Measurements from ENCODE around the gene PDCD4. TPM values are rescaled to one million over a fixed set of nuclear protein-coding genes. Genes with fewer than 3 reads are reported as not detected.

The PDCD4 gene
- total RNA-seq = 100 to 1,000 TPM; 236 to 237 TPM

GRCh38 chr10:110871298-110872084 is at the start of gene PDCD4:
Gene PDCD4, plus strand, starts transcription at chr10:110871928. Its CDS starts 4,100 bp downstream, at chr10:110876028.
- H3K4me1 Mint-ChIP-seq = peaks cover 66% of the 10 kb centered on the region
- H3K9me3 Mint-ChIP-seq = no peaks in the 10 kb centered on the region
- peak within 1 kb of the TSS; percentile 97 for H3K27ac Mint-ChIP-seq
- peak; percentile 79 for ATAC-seq (ENCODE audit: low read depth)
- POLR2A ChIA-PET = interaction anchor here (0.6 to 1.3 kb wide), 13 partner anchors 11 to 306 kb away, joined by 3 to 53 read pairs (median 4); partner anchors contain the start of genes BBIP1 and SHOC2
- peak within 1 kb of the TSS; percentile 98 for H3K4me3 Mint-ChIP-seq
- peak; percentile 93 for DNase-seq
- no peaks in the 10 kb centered on the region for H3K27me3 Mint-ChIP-seq
- peaks cover 17% of the 10 kb centered on the region for H3K36me3 Mint-ChIP-seq

DNA sequence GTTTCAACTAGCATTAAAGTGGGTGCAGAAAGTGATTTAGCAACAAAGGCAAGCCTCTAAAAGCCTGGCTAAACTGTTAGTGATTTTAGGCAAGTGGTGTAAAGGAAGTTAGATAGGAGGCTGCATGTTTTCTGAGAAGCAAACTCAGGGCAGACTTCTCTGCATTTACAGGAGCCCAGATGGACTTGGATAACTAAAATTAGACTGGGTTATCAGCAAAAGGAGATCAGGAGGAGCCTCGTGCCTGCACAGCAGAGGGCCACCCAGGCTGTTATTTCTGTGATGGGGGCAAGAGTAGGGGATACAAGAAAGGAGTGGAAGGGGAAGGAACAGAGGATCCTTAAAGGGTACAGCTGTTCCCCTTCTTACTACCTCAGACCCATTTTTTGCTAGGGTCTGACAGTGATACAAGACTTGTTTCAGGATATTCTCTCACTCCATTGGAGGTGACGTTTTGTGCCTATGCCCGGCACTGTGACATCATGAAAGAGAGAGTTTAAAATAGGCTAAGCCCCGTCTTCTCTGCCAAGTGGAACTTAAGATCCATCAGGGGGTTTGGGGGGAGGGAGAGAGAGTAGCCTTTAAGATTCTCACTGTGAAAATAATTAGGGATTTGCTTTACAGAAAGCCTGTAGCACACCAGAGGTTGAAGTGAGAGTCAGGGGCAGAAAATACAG is 49.6 kb upstream of the PDCD4 start:
- Mint-ChIP-seq H3K36me3 (peaks cover 1% of the 10 kb centered on the region), H3K27me3 (no peaks in the 10 kb centered on the region), H3K4me3 (no peak overlapping the region), H3K27ac (peak overlapping the region; percentile 36), H3K4me1 (peaks cover 11% of the 10 kb centered on the region), H3K9me3 (no peaks in the 10 kb centered on the region)
- ATAC-seq (ENCODE audit: low read depth) (no peak), DNase-seq (no peak)
- POLR2A ChIA-PET = interaction anchor here (1.5 kb wide), 1 partner anchor 42 kb away, joined by 5 read pairs; no protein-coding TSS in a partner anchor

GRCh38 chr10:110822712-110823311 is 48.9 kb upstream of the PDCD4 start:
- H3K27ac Mint-ChIP-seq = no peak overlapping the region
- POLR2A ChIA-PET = interaction anchor here (1.5 kb wide), 1 partner anchor 42 kb away, joined by 5 read pairs; no protein-coding TSS in a partner anchor
- peaks cover 5% of the 10 kb centered on the region for H3K4me1 Mint-ChIP-seq
- no peak overlapping the region for H3K4me3 Mint-ChIP-seq
- H3K36me3 Mint-ChIP-seq = no peaks in the 10 kb centered on the region
- no peak for ATAC-seq (ENCODE audit: low read depth)
- no peaks in the 10 kb centered on the region for H3K9me3 Mint-ChIP-seq
- H3K27me3 Mint-ChIP-seq = no peaks in the 10 kb centered on the region
- no peak for DNase-seq

DNA sequence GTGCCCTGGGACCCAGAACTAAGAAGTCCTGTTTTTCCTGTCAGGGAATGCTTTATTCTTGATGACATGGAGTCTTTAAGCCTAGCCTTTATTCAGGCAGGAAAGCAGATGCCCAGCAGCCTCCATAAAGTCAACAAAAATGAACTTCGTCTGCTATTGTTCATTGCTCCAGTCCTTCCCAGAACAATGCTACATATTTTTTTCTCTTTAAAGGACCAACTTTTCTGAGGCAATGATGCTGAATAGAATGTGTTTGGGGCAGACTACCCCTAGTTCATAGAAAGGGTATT is 47.6 kb upstream of the PDCD4 start:
- DNase-seq (no peak), ATAC-seq (ENCODE audit: low read depth) (no peak)
- Mint-ChIP-seq H3K4me3 (no peak overlapping the region), H3K27me3 (no peaks in the 10 kb centered on the region), H3K9me3 (no peaks in the 10 kb centered on the region), H3K4me1 (peaks cover 5% of the 10 kb centered on the region), H3K27ac (no peak overlapping the region), H3K36me3 (no peaks in the 10 kb centered on the region)
- POLR2A ChIA-PET = no interaction called here

DNA sequence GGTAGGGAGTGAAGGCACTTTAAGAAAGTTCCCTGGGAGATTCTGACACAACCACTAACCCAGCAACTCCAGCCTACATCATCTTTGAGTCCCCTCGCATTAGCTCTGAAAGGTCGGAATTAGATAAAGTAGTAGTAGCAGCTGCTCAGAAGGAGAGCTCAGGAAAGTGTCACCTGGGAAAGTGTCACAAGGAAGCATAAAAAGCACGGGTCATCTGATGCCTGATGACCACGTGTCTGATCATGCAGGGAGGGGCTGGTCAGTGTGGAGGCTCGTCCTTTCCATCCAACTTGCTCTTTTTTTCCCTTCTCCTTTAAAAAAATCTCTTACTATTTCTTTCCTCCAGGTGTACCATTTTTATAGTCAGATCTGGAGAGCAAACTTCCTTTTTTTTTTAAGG is 47.1 kb upstream of the PDCD4 start:
- no peak overlapping the region for H3K27ac Mint-ChIP-seq
- H3K36me3 Mint-ChIP-seq = no peaks in the 10 kb centered on the region
- DNase-seq = no peak
- peaks cover 5% of the 10 kb centered on the region for H3K4me1 Mint-ChIP-seq
- H3K27me3 Mint-ChIP-seq = no peaks in the 10 kb centered on the region
- no peaks in the 10 kb centered on the region for H3K9me3 Mint-ChIP-seq
- ATAC-seq (ENCODE audit: low read depth) = no peak
- no peak overlapping the region for H3K4me3 Mint-ChIP-seq
- POLR2A ChIA-PET = no interaction called here

- Mint-ChIP-seq H3K4me3 (no peak overlapping the region), H3K27me3 (no peaks in the 10 kb centered on the region), H3K27ac (no peak overlapping the region), H3K36me3 (no peaks in the 10 kb centered on the region), H3K4me1 (peaks cover 5% of the 10 kb centered on the region), H3K9me3 (no peaks in the 10 kb centered on the region)
- POLR2A ChIA-PET = no interaction called here
- ATAC-seq (ENCODE audit: low read depth) (no peak), DNase-seq (no peak)
Observed at GRCh38 chr10:110825508-110825907, 46.2 kb upstream of the PDCD4 start.

DNA sequence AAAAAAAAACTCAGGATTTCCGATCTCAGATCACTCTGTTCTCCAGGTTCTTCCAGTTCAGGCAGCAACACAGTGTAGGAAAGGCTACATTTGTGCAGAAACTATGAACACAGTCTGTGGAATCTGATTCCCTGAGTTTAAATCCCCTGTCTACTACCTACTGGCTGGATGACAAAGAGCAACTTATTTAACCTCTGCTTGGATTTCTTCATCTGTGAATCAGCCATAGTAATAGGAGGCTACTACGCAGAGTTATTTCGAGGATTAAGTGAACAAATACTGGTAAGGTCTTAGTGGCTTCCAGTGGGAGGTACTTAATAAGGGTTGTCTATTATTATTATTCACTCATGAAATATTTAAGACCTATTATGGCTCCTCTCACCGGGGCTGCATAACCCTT is 44.3 kb upstream of the PDCD4 start:
- POLR2A ChIA-PET = no interaction called here
- ATAC-seq (ENCODE audit: low read depth) (no peak), DNase-seq (no peak)
- Mint-ChIP-seq H3K36me3 (no peaks in the 10 kb centered on the region), H3K4me3 (no peak overlapping the region), H3K9me3 (no peaks in the 10 kb centered on the region), H3K27me3 (no peaks in the 10 kb centered on the region), H3K27ac (no peak overlapping the region), H3K4me1 (no peaks in the 10 kb centered on the region)

- Mint-ChIP-seq H3K27me3 (no peaks in the 10 kb centered on the region), H3K27ac (no peak overlapping the region), H3K36me3 (no peaks in the 10 kb centered on the region), H3K4me3 (no peak overlapping the region), H3K4me1 (no peaks in the 10 kb centered on the region), H3K9me3 (no peaks in the 10 kb centered on the region)
- POLR2A ChIA-PET = no interaction called here
- no peak for DNase-seq
- ATAC-seq (ENCODE audit: low read depth) = no peak
Observed at GRCh38 chr10:110827875-110828274, 43.9 kb upstream of the PDCD4 start.

DNA sequence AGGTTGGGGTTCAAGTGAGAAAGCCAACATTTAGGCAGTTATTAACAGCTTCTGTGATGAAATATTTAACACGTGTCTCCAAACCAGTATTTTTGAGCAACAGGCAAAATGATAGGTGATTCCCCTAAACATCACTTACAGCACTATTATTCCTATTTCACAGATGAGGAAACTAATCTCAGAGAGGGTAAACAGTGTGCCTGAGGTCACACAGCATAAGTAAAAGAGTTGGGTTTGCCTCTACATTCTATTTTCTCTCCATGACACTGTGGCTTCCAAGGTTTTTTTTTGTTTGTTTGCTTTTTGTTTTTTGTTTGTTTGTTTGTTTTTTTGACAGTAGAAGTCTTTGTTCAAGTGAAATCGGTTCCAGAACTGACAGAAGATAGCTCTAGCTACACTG is 43.2 kb upstream of the PDCD4 start:
- Mint-ChIP-seq H3K27ac (no peak overlapping the region), H3K27me3 (no peaks in the 10 kb centered on the region)

DNA sequence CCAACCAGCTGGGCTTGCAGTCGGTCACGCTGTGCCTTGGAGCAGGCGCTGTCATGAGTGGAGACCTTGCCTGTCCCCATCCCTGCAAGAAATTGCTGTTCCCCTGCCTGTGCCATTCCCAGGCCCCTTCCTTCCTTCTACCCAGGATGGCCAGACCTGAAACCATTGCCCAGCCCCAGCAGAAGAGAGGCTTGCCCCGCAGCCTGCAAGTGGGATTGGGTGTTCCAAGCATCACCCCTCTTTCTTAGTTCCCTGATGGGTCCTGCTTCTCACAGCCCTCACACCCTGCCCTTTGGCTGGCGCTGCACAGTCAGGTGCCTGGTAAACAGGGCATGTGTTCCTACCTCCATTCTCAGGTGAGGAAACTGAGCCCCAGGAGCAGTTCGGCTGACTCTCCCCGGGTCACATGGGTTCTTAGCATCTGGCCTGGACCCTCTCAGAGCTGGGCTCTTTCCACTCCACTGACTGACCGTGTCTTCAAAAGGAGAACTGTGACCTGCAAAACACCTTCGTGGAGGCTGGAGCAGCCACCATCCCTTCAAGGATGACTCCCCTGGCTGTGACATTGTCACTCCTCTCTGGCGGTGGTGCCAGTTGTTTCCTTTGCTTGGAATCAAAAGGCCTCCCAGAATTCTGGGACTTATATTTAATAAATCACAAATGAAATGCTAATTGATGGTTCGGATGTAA is 41.9 kb upstream of the PDCD4 start:
- Mint-ChIP-seq H3K27ac (no peak overlapping the region), H3K9me3 (no peaks in the 10 kb centered on the region), H3K4me3 (no peak overlapping the region), H3K4me1 (peaks cover 9% of the 10 kb centered on the region), H3K27me3 (no peaks in the 10 kb centered on the region), H3K36me3 (no peaks in the 10 kb centered on the region)
- DNase-seq (no peak), ATAC-seq (ENCODE audit: low read depth) (no peak)
- POLR2A ChIA-PET = no interaction called here

More for the DNA sequence above, 43.2 kb upstream of the PDCD4 start:
- peaks cover 2% of the 10 kb centered on the region for H3K4me1 Mint-ChIP-seq
- no peak overlapping the region for H3K4me3 Mint-ChIP-seq
- H3K36me3 Mint-ChIP-seq = no peaks in the 10 kb centered on the region
- ATAC-seq (ENCODE audit: low read depth) (no peak), DNase-seq (no peak)
- POLR2A ChIA-PET = no interaction called here
- no peaks in the 10 kb centered on the region for H3K9me3 Mint-ChIP-seq

DNA sequence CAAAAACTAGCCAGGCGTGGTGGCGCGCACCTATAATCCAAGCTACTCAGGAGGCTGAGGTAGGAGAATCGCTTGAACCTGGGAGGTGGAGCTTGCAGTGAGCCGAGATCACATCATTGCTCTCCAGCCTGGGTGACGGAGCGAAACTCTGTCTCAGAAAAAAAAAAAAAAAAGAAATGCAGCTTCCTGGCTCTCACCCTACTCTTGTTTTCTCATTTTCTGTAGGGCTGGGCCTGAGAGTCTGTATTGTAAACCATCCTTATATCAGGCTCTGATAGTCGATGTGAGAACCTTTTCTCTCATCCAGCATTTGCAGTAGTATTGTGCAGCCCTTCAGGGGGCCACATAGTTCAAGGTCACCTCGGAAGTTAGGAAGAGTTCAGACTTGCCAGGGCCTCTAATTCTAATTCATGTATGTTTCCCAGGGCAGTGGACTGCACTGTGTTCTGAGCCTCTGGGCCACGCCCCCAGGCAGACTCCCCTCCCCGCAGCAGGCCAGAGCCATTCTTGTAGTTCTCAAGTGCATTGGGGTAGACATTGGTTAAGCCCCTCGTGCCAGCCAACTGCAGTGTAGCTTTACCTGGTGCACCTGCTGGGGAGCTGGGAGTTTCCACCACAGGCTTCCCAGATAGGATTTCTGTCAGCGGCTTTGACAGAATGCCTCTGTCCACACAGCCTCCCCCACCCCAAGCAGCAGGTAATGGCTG is 38.3 kb upstream of the PDCD4 start:
- Mint-ChIP-seq H3K4me3 (no peak overlapping the region), H3K9me3 (no peaks in the 10 kb centered on the region), H3K36me3 (no peaks in the 10 kb centered on the region), H3K27me3 (no peaks in the 10 kb centered on the region), H3K27ac (peak overlapping the region; percentile 21), H3K4me1 (peaks cover 17% of the 10 kb centered on the region)
- POLR2A ChIA-PET = interaction anchor here (1.0 kb wide), 1 partner anchor 30 kb away, joined by 5 read pairs; no protein-coding TSS in a partner anchor
- DNase-seq (no peak), ATAC-seq (ENCODE audit: low read depth) (no peak)

GRCh38 chr10:110833941-110834628 is 37.6 kb upstream of the PDCD4 start:
- Mint-ChIP-seq H3K9me3 (no peaks in the 10 kb centered on the region), H3K27me3 (no peaks in the 10 kb centered on the region), H3K4me1 (peaks cover 17% of the 10 kb centered on the region), H3K36me3 (no peaks in the 10 kb centered on the region), H3K4me3 (no peak overlapping the region), H3K27ac (peak overlapping the region; percentile 90)
- POLR2A ChIA-PET = no interaction called here
- ATAC-seq (ENCODE audit: low read depth) = no peak
- no peak for DNase-seq
